ENCODE data around the gene ARX.

ARX gene

GRCh38 chrX:25015486-25016360, at the start of gene ARX:
ARX (minus strand) TSS chrX:25015965; CDS start chrX:25015737, 228 bp downstream.
- peak; percentile 18 for DNase-seq

DNA sequence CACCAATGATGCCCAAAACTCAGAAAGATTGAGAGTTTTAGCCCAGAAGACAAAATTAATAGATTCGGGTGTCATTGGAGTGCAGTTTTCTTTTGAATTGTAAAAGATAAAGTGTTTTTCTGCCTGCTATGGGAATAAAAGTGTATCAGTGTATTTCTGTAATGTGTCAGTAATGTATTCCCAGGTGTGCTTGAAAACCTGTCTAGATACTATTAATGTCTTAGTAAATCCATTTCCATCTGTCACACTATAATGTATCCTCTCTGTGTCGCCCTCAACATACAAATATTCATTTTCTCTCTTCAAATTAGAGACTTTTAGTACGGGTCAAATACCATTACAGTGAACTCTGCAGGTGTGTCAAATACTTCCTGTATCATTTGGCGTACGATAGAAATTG, 43.5 kb upstream of the ARX start:
- DNase-seq: no peak

DNA sequence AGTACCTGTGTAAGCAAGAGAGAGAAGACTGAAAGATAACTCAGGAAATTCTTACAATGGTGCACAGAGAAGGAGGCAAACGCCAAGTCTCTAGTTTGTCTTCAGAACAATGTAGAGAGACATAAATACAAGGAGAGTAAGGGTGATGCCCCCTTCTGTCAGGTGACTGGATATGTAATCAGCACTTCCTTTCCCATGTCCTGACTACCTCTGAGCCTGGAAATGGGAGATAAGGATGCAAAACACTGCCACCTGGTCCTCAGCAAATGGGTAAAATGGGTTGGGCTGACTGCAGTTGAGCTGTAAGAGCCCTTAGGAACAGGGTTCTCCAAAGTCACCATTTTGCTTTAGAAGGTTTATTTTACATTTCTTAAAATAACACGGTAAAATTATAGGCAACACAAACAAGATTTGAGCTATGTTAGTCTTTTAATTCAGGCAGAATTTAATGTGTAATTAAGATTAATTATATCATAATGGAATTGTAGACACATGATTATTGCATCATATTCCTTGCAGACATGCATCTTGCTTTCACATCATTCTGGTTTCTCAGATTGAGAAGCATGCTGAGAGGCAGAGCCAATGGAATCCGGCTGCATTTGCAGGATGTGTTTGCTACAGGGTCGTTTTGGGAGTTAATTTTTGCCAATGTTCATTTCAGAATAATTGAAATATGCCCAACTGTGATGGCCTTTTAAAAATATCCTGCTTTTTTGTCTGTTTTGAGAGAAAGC, 37.2 kb upstream of the ARX start:
- no peak for DNase-seq

- no peak for DNase-seq
Measured at GRCh38 chrX:25049971-25050370, 34.2 kb upstream of the ARX start.

GRCh38 chrX:25049357-25049756, 33.6 kb upstream of the ARX start:
- no peak for DNase-seq

GRCh38 chrX:25048178-25048577, 32.4 kb upstream of the ARX start:
- no peak for DNase-seq

- no peak for DNase-seq
Measured at GRCh38 chrX:25043192-25043591, 27.4 kb upstream of the ARX start.

DNA sequence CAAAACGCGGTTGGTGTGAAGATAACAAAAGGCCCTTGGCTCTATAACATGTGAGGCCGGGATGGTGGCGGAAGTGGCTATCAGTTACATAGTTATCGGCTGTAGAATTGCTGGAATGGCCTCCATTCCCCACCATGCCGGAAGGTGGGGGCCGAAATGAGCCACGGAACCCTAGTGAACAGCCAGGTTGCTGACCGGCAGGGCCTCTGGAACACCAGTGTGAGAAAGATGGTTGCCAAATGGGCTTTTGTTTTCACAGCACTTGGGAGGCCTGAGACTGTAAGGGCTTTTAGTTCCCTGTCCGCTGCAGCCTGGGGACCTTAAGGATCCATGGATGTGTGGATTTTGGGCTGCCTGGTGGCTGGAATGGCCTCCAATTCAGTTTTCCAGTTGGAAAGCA, 23.3 kb upstream of the ARX start:
- no peak for DNase-seq

- DNase-seq: no peak
Measured at GRCh38 chrX:25034889-25035288, 19.1 kb upstream of the ARX start.

- no peak for DNase-seq
Measured at GRCh38 chrX:25029288-25029825, 13.6 kb upstream of the ARX start.

DNA sequence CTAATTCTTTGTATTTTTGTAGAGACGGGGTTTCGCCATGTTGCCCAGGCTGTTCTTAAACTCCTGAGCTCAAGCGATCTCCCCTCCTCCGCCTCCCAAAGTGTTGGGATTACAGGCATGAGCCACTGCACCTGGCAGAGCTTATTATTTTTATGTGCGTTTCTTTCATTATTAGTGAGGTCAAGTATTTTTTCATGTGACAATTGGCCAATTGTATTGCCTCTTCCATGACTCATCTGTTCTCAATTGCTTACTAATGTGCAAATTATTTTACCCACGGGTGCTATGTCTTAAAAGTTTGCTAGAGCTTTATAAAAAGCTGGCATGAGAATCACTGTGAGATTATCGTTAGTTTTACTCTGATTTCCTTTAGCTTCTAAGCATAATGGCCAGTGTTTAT, 13.0 kb upstream of the ARX start:
- DNase-seq: no peak

DNA sequence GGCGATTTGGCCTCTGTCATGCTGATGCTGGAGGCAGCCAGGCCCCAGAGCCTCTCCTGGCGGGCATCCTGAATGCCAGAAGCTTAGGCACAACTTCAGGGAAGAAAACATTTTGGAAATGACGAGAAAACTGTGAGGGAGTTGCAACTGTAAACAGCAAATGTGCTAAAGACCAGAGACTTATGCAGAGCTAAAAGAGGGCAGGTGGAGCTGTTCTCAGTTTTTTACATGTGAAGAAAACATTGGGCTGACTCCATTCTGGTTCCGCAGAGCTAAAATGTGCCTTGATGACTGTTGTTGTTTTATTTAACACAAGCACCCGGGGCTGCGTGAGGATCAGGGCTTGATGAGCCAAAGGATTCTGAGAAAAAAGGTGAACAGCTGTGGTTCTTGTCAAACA, 10.8 kb upstream of the ARX start:
- no peak for DNase-seq

- DNase-seq: no peak
Measured at GRCh38 chrX:25025615-25026014, 9.8 kb upstream of the ARX start.

GRCh38 chrX:25023908-25024307, 8.1 kb upstream of the ARX start:
- no peak for DNase-seq

DNA sequence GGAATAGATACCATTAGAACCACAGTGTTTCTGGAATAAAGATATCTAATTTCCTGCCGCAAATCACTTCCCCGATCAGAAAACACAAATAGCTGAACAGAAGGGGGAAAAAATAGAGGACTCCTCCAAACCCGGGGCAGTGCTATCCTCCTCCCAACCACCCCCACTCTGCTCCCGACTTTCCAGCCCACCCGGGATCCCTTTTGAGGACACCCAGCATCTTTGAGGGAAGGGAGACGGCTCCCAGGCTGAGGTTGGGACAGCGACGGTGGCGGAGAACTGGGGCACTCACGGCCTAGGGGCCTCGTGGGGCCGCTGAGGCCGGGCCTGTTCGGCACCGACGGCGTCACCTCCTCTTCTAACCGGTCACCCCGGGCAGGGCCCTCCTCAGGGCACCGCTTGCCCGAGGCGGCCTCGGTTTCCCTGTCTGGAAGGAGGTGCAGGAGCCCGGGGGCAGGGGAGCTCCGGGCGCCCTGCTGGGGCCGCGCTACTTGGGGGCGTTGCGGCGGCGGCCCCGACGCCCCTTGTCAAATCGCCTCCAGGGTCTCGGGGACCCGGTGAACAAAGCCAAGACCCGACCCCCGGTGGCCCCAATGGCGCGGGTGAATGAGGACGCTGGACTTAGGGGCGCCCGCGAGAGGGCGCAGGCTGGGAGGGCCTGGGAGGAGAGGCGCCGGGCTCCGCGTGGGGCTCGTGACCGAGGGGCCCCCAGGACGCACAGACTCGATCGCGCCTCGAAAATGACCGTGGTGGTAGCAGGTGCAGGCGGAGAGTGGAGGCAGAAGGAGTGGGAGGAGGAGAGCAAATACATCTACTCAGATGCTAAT, 6.9 kb upstream of the ARX start:
- DNase-seq: no peak

GRCh38 chrX:25020905-25021449, 5.2 kb upstream of the ARX start:
- no peak for DNase-seq

- DNase-seq: no peak
Measured at GRCh38 chrX:25020391-25020904, 4.7 kb upstream of the ARX start.

GRCh38 chrX:25019707-25020390, 4.1 kb upstream of the ARX start:
- DNase-seq: no peak

DNA sequence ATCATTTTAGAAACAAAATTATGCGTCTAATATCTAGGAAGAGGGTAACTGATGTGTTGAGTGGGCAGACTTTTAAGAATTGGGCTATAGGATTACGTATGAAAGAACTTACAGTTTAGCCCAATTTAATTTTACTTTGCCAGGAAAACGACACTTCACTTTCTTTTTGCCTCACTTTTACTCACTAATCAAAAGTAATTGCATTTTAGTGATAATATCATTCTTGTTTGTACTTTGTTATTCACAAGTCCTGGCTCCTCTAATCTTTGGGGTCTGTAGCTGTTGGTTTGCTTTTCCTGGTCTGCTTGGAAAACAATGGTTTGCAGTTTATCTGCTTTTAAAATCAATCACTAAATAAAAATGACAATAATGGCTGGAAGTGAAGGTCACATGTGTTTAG, 2.9 kb upstream of the ARX start:
- no peak for DNase-seq

- no peak for DNase-seq
Measured at GRCh38 chrX:25017667-25018247, 2.0 kb upstream of the ARX start.

GRCh38 chrX:25016938-25017598, 1.3 kb upstream of the ARX start:
- DNase-seq: no peak
